ENCODE measurements around the gene LY6G6F.

LY6G6F gene

DNA sequence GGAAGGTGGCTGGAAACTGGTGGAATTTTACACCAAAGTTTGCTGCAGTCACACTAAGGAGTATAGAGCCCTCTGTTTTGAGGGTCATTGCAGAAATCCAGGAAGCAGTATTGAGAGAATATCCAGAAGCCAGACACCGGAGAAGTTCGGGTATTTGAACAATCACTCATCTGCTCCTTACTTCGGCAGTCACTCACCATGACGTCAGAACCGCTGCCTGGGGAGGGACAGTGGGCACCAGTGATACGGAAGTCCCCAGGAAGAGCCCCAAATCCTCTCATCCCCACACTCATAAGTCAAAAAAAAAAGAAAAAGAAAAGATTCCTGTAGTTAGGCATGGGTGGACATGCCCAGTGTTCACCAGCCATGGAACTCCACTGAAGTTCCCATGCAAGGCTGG lies 29.8 kb upstream of the LY6G6F start:
- DNase-seq, result no peak

- DNase-seq, result no peak
Observed at GRCh38 chr6:31677955-31678354, 28.7 kb upstream of the LY6G6F start.

GRCh38 chr6:31680226-31681134 lies 26.2 kb upstream of the LY6G6F start, which contains the start of gene LY6G5C:
LY6G5C (minus strand) TSS chr6:31681067; CDS start chr6:31680373, 694 bp downstream.
- peak; percentile 18 for DNase-seq

DNA sequence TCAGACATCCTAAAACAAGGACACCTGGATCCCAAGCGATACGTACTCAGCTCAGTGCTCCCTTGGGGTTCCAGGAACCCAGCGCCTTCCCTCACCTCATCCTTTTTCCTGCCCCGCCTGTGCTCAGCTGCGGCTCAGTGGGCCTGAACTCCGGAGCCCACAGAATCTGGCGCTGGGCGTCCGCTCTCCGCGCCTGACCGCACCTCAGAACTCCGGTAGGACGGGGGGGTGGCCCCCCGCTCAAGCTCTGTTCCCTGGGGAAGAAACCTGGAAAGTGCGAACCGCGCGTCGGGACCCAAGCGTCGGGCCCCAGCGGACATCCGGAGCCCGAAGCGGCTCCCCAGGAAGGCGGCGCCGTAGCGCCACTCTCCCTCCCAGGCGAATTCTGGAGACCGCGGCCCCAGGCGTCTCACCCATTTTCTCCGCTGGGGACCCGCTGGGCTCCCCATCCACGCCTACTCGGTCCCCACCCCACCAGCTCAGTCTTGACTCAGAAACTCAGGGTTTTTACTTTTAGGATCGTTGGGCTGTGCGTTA lies 25.5 kb upstream of the LY6G6F start:
- DNase-seq, result no peak

DNA sequence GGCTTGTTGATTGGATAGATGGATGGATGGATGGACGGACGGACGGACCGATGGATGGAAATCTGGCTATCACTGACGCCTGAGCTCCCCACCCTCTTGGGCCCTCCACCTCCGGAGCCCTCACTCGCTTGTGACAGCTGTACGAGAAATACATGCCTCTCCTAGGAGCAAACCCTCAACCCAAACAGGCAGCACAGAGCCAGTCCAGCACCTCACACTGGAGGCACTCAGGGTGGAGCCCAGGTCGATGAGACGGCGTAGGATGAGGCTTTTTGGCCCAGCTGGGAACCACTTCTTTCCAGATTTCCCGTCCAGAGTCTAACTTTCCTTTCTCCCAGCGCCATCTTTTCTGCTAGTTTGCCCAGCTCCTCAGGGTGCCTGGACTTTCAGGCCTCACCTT lies 23.1 kb upstream of the LY6G6F start:
- DNase-seq, result no peak

- no peak for DNase-seq
Observed at GRCh38 chr6:31686483-31686882, 20.2 kb upstream of the LY6G6F start.

GRCh38 chr6:31687321-31687720 lies 19.3 kb upstream of the LY6G6F start:
- DNase-seq, result no peak

- no peak for DNase-seq
Observed at GRCh38 chr6:31687860-31688693, 18.6 kb upstream of the LY6G6F start.

DNA sequence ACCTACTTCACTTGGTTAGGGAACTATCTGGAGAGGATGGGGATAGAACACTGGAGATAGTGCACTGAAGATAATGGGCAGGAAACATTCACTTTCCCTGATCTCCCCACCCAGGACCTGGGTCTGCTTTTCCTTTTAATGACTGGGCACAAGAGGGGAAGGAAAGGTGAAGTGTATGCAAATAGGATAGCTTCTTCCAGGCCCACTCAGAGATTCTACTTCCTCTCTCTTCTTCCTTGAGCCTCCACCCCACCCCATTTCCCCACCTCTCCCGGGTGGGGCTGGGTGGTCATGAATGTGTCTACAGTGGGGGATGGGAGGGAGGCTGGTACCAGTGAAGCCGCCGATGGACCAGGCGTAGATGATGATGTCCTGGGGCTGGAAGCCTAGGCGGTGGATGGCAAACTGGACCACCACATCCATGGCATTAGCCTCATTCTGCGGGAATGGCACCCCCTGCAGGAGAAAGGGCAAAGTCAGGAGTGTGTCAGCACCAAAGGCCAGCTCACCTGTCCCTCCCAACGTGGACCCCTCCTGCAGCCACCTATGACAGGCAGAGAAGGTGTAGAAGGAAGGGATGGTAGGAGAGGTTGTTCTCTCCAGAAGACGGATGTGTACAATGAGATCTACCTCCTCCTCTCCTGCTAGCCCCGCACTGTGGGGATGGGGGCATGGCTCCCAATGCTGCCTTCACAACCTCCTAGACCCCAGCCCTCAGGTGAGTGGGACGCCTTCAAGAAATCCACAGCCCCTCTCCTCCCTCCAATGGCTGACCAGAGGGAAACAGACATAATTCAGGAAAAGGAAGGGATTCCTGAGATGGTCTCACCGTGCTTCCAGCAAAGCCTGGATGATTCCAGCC lies 17.2 kb upstream of the LY6G6F start:
- DNase-seq, result no peak

GRCh38 chr6:31690231-31691077 lies 16.2 kb upstream of the LY6G6F start:
- no peak for DNase-seq

- DNase-seq, result no peak
Observed at GRCh38 chr6:31691078-31691463, 15.6 kb upstream of the LY6G6F start.

DNA sequence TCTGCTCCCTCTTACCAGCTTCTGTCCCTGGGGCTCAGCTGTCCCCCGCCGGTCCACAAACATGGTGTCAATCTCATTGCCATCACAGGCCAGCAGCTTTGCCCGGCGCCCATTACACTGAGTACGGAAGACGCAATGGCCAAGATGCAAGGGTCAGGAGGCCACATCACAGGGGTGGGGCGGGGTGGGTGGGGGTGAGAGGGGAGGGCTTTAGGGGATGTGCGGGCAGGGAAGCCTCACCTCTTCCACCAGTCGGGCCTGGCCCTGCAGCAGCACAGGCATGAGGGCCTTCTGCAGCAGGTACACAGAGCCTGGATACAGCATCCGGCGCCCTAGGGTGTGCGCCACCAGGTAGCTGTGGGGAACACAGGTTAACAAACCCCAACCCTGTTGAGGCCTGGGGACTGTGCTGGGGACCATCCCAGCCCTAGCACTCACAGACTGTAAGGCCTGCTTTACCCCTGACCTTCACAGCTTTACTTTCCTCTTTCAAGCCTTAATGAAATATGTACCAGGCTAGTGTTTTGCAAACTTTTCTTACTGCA lies 15.0 kb upstream of the LY6G6F start:
- no peak for DNase-seq

GRCh38 chr6:31692353-31692752 lies 14.3 kb upstream of the LY6G6F start:
- no peak for DNase-seq

DNA sequence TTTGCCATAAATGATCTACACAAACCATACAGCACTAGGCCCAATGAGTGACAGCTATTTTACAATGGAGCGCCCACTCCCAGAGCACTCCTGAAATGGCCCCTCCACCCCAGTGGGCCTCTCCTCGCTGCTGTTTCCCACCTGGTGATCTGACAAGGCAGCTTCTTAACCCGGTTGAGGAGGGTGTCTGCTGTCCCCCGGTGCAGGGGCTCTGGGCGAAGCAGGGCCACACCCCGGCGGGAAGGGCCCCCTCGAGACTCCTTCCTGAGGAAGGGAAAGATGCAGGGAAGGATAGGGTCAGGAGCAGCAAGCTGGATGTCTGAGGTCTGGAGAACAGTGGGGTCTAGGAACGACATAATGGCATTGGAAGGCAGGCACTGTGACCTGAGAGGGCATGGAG lies 13.8 kb upstream of the LY6G6F start:
- DNase-seq, result no peak

- DNase-seq, result no peak
Observed at GRCh38 chr6:31693535-31693934, 13.1 kb upstream of the LY6G6F start.

GRCh38 chr6:31697555-31697954 lies 9.1 kb upstream of the LY6G6F start:
- DNase-seq, result no peak

GRCh38 chr6:31700740-31701401 lies 5.8 kb upstream of the LY6G6F start:
- DNase-seq, result no peak

DNA sequence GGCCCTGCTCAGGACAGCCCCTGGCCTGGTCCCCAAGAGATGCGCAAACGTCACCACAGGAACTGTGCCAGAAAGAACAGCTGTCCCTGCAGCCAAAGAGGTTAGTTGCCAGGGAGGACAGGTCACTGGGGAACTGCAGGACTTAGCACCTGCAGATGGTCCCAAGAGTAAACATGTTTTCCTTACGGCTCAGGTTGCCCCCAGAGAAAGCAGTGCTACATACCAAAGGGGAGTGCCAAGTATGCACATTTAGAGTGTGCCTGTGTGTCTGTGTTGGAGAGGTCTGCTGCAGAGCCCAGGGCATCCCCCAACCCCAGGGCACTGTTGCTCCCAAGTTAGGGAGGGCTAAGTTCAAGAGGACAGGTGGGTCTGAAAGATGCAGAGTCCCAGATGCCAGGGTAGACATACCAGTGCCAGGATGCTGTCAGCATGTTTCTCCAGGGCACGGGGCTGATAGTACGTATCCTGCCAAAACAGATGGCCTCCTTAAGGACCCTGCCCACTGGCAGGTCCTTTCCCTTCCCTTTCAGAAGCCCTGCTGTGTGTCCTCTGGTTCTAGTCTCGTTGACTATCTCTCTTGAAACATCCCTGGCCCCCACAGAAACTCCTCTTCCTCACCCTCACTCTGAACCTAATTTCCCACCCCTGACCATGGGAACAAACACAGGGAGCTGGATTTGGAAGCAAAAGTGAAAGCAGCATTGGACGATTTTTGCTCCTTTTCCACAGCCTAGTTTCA lies 4.8 kb upstream of the LY6G6F start:
- peak; percentile 19 for DNase-seq

DNA sequence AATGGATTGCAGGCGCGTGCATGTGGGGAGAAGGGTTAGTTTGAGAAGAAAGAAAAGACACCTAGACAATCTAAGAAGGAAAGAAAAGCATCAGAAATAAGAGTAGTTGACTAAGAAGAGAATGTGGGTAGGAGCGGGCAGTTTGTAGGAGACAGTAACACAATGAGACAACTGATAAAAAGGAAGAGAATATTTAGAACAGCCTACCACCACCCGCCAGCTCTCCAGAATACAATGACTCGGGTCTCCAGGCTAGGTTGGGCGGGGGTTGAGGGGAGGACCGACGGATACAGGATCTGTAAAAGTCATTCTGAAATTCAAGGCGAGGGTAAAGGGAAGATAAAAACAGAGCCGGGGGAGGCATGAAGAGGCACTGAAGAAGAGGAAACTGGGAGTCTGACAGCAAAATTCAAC lies 4.3 kb upstream of the LY6G6F start:
- no peak for DNase-seq
